ENCODE measurements around the gene AQP5. TPM values are rescaled to one million over a fixed set of nuclear protein-coding genes. Genes with fewer than 3 reads are reported as not detected.

AQP5 gene
- total RNA-seq, 2 experiments from 2014 or later = not detected

- CTCF ChIA-PET = interaction anchor here (1.3 kb wide), 1 partner anchor 21 kb away, joined by 4 read pairs; no protein-coding TSS in a partner anchor
- H3K36me3 Mint-ChIP-seq (ENCODE audit: low read depth) = no peaks in the 10 kb centered on the region
- DNase-seq = no peak
- no peaks in the 10 kb centered on the region for H3K9me3 Mint-ChIP-seq
- no peak overlapping the region for H3K4me3 Mint-ChIP-seq
- no peak overlapping the region for H3K27ac Mint-ChIP-seq
- H3K4me1 Mint-ChIP-seq = no peaks in the 10 kb centered on the region
- peaks cover 15% of the 10 kb centered on the region for H3K27me3 Mint-ChIP-seq
- POLR2A ChIA-PET = no interaction called here
These were observed 37.7 kb upstream of the AQP5 start for GRCh38 chr12:49923880-49924556.

GRCh38 chr12:49924628-49925246 is 36.9 kb upstream of the AQP5 start:
- Mint-ChIP-seq H3K9me3 (no peaks in the 10 kb centered on the region), H3K27ac (no peak overlapping the region), H3K4me3 (no peak overlapping the region), H3K36me3 (ENCODE audit: low read depth) (no peaks in the 10 kb centered on the region), H3K4me1 (no peaks in the 10 kb centered on the region), H3K27me3 (peaks cover 12% of the 10 kb centered on the region)
- CTCF ChIA-PET = interaction anchor here (1.3 kb wide), 1 partner anchor 21 kb away, joined by 4 read pairs; no protein-coding TSS in a partner anchor
- DNase-seq = no peak
- POLR2A ChIA-PET = no interaction called here

- Mint-ChIP-seq H3K36me3 (ENCODE audit: low read depth) (no peaks in the 10 kb centered on the region), H3K27ac (no peak overlapping the region), H3K9me3 (no peaks in the 10 kb centered on the region), H3K27me3 (peaks cover 6% of the 10 kb centered on the region), H3K4me3 (no peak overlapping the region), H3K4me1 (no peaks in the 10 kb centered on the region)
- DNase-seq = no peak
- POLR2A ChIA-PET = no interaction called here
- CTCF ChIA-PET = interaction anchor here (1.3 kb wide), 1 partner anchor 20 kb away, joined by 4 read pairs; no protein-coding TSS in a partner anchor
These were observed 36.1 kb upstream of the AQP5 start for GRCh38 chr12:49925433-49926204.

GRCh38 chr12:49928471-49928870 is 33.2 kb upstream of the AQP5 start:
- no peaks in the 10 kb centered on the region for H3K4me1 Mint-ChIP-seq
- H3K27ac Mint-ChIP-seq = no peak overlapping the region
- peaks cover 7% of the 10 kb centered on the region for H3K27me3 Mint-ChIP-seq
- no peak for DNase-seq
- POLR2A ChIA-PET = no interaction called here
- no peak overlapping the region for H3K4me3 Mint-ChIP-seq
- CTCF ChIA-PET = interaction anchor here (0.6 to 2.5 kb wide), 6 partner anchors 11 to 128 kb away, joined by 3 to 10 read pairs (median 4); no protein-coding TSS in a partner anchor
- no peaks in the 10 kb centered on the region for H3K36me3 Mint-ChIP-seq (ENCODE audit: low read depth)
- no peaks in the 10 kb centered on the region for H3K9me3 Mint-ChIP-seq

GRCh38 chr12:49929581-49929980 is 32.1 kb upstream of the AQP5 start:
- H3K4me1 Mint-ChIP-seq = no peaks in the 10 kb centered on the region
- ChIA-PET POLR2A (no interaction called here), CTCF (interaction anchor here (0.7 to 5.6 kb wide), 4 partner anchors 10 to 79 kb away, joined by 3 to 25 read pairs (median 6); no protein-coding TSS in a partner anchor)
- peaks cover 7% of the 10 kb centered on the region for H3K27me3 Mint-ChIP-seq
- H3K4me3 Mint-ChIP-seq = no peak overlapping the region
- H3K36me3 Mint-ChIP-seq (ENCODE audit: low read depth) = no peaks in the 10 kb centered on the region
- no peak for DNase-seq
- H3K9me3 Mint-ChIP-seq = no peaks in the 10 kb centered on the region
- H3K27ac Mint-ChIP-seq = no peak overlapping the region

GRCh38 chr12:49930515-49931288 is 31.0 kb upstream of the AQP5 start:
- CTCF ChIA-PET = interaction anchor here (0.7 to 5.6 kb wide), 4 partner anchors 9 to 78 kb away, joined by 3 to 25 read pairs (median 4); no protein-coding TSS in a partner anchor

GRCh38 chr12:49932023-49932422 is 29.6 kb upstream of the AQP5 start:
- Mint-ChIP-seq H3K9me3 (no peaks in the 10 kb centered on the region), H3K27me3 (peaks cover 7% of the 10 kb centered on the region), H3K27ac (no peak overlapping the region), H3K36me3 (ENCODE audit: low read depth) (no peaks in the 10 kb centered on the region), H3K4me3 (no peak overlapping the region), H3K4me1 (no peaks in the 10 kb centered on the region)
- CTCF ChIA-PET = interaction anchor here (1.1 to 5.6 kb wide), 5 partner anchors 11 to 81 kb away, joined by 3 to 25 read pairs (median 4); no protein-coding TSS in a partner anchor
- DNase-seq = no peak
- POLR2A ChIA-PET = no interaction called here

More at GRCh38 chr12:49930515-49931288, 31.0 kb upstream of the AQP5 start:
- Mint-ChIP-seq H3K4me3 (no peak overlapping the region), H3K36me3 (ENCODE audit: low read depth) (no peaks in the 10 kb centered on the region), H3K27me3 (peaks cover 7% of the 10 kb centered on the region), H3K4me1 (no peaks in the 10 kb centered on the region), H3K9me3 (no peaks in the 10 kb centered on the region), H3K27ac (no peak overlapping the region)
- no peak for DNase-seq
- POLR2A ChIA-PET = no interaction called here

- POLR2A ChIA-PET = no interaction called here
These were observed 29.0 kb upstream of the AQP5 start for GRCh38 chr12:49932533-49933130.

GRCh38 chr12:49933796-49934195 is 27.9 kb upstream of the AQP5 start:
- no peak for DNase-seq
- H3K27ac Mint-ChIP-seq = no peak overlapping the region
- ChIA-PET CTCF (interaction anchor here (5.6 kb wide), 1 partner anchor 12 kb away, joined by 25 read pairs; no protein-coding TSS in a partner anchor), POLR2A (no interaction called here)
- H3K36me3 Mint-ChIP-seq (ENCODE audit: low read depth) = no peaks in the 10 kb centered on the region
- no peaks in the 10 kb centered on the region for H3K4me1 Mint-ChIP-seq
- H3K27me3 Mint-ChIP-seq = peaks cover 4% of the 10 kb centered on the region
- no peaks in the 10 kb centered on the region for H3K9me3 Mint-ChIP-seq
- no peak overlapping the region for H3K4me3 Mint-ChIP-seq

More at GRCh38 chr12:49932533-49933130, 29.0 kb upstream of the AQP5 start:
- no peak overlapping the region for H3K27ac Mint-ChIP-seq
- no peaks in the 10 kb centered on the region for H3K36me3 Mint-ChIP-seq (ENCODE audit: low read depth)
- H3K9me3 Mint-ChIP-seq = no peaks in the 10 kb centered on the region
- H3K4me1 Mint-ChIP-seq = no peaks in the 10 kb centered on the region
- CTCF ChIA-PET = interaction anchor here (1.1 to 5.6 kb wide), 4 partner anchors 10 to 82 kb away, joined by 3 to 25 read pairs (median 4); no protein-coding TSS in a partner anchor
- no peak for DNase-seq
- H3K4me3 Mint-ChIP-seq = no peak overlapping the region
- peaks cover 7% of the 10 kb centered on the region for H3K27me3 Mint-ChIP-seq

GRCh38 chr12:49934505-49934904 is 27.2 kb upstream of the AQP5 start:
- Mint-ChIP-seq H3K9me3 (no peaks in the 10 kb centered on the region), H3K4me3 (no peak overlapping the region), H3K27me3 (peaks cover 4% of the 10 kb centered on the region), H3K4me1 (no peaks in the 10 kb centered on the region), H3K36me3 (ENCODE audit: low read depth) (no peaks in the 10 kb centered on the region), H3K27ac (no peak overlapping the region)
- DNase-seq = no peak
- ChIA-PET POLR2A (no interaction called here), CTCF (interaction anchor here (5.6 kb wide), 1 partner anchor 11 kb away, joined by 25 read pairs; no protein-coding TSS in a partner anchor)

- Mint-ChIP-seq H3K4me1 (peaks cover under 1% of the 10 kb centered on the region), H3K27ac (no peak overlapping the region), H3K9me3 (no peaks in the 10 kb centered on the region), H3K36me3 (ENCODE audit: low read depth) (no peaks in the 10 kb centered on the region), H3K27me3 (peaks cover 3% of the 10 kb centered on the region), H3K4me3 (no peak overlapping the region)
- POLR2A ChIA-PET = no interaction called here
- CTCF ChIA-PET = interaction anchor here (0.5 to 1.7 kb wide), 2 partner anchors 9 to 189 kb away, joined by 4 read pairs; no protein-coding TSS in a partner anchor
- no peak for DNase-seq
These were observed 24.7 kb upstream of the AQP5 start for GRCh38 chr12:49936925-49937324.

Measured in activated CD4-positive, alpha-beta T cell treated with anti-CD3 and anti-CD28 coated beads, Interleukin-2, amount 10 ng/mL, durations not matched to agents 7 days and 5 days (primary cell).